Psoas muscle (tissue), 8 donors: ENCODE measurements around the gene TP63. TPM values are rescaled to one million over a fixed set of nuclear protein-coding genes. Genes with fewer than 3 reads are reported as not detected.

Experiments
- ATAC-seq, 4 donors: fragments of 200-7000 bp; cut with Tn5 transposase; one replicate each; pipeline ENCODE4 v1.9.1; 2020; ENCODE audit warnings: moderate library complexity in 3 of 4, mild to moderate bottlenecking in 2 of 4
- DNase-seq, 2 donors: peaks; one replicate each; pipeline ENCODE4 v3.0.0-alpha.2; 2020
- H3K27ac ChIP-seq: fragments of 200-600 bp; one replicate; pipeline ENCODE4 v1.8.0; 2022
- H3K27me3 ChIP-seq, 3 donors: fragments of 200-600 bp in 1 of 3; one replicate each; pipeline versions ENCODE4 v1.6.1 to v1.8.0; 2013 to 2022; ENCODE audit warnings: low read length in 2 of 3, mild to moderate bottlenecking in 2 of 3, moderate library complexity in 1 of 3; ENCODE audit not compliant: insufficient read depth in 3 of 3
- H3K36me3 ChIP-seq, 2 donors: fragments of 200-600 bp in 1 of 2; one replicate each; pipeline versions ENCODE4 v1.6.1 to v1.8.0; 2013 to 2022; ENCODE audit warnings: low read depth in 1 of 2, mild to moderate bottlenecking in 1 of 2, moderate library complexity in 1 of 2; ENCODE audit not compliant: insufficient read depth in 1 of 2
- H3K4me1 ChIP-seq: fragments of 200-600 bp; one replicate; pipeline ENCODE4 v1.8.0; 2022
- H3K4me3 ChIP-seq: fragments of 200-600 bp; one replicate; pipeline ENCODE4 v1.8.0; 2022; ENCODE audit warnings: mild to moderate bottlenecking
- H3K9me3 ChIP-seq: fragments of 200-600 bp; one replicate; pipeline ENCODE4 v1.8.0; 2022
- WGBS, 3 donors: extraction: QIAGEN DNeasy Blood & Tissue Kit; methylation state at CpG; one replicate each; pipeline versions ENCODE4 v1.1.6 to v1.1.7; 2013; 5-methylcytosine and 5-hydroxymethylcytosine counted together
- intact Hi-C, 2 donors: fragments of 100-400 bp; cut with DNase I; formaldehyde crosslinking; loops; one replicate each; pipeline versions ENCODE4 v1.11.0 to v1.14.2; 2022
- polyA plus RNA-seq, 3 donors: library from polyadenylated mRNA; stranded (reverse); fragments of 200-250 nt; gene quantifications; one replicate each; pipeline ENCODE4 v1.2.3, GENCODE V29; 2013
- total RNA-seq, 4 donors: library from RNA; stranded (reverse); fragmentation: NEBNext Ultra II Directional in 2 of 4; extraction: Animal tissue kit (Norgen Biotek cat#: 25700) in 2 of 4; gene quantifications; one replicate each; pipeline versions ENCODE4 v1.2.1 to v1.2.4, GENCODE V29; 2021 to 2023
- TF ChIP-seq, protein P1 (sequence below): fragments of 200-600 bp; IDR thresholded peaks from one replicate; pipeline ENCODE4 v1.8.0; 2022; ENCODE audit warnings: antibody characterized with exemption
- donor health status: healthy with polysubstance abuse.
- donor health status: DM: no; HTN: no; CAD: no; lungs with moderate emphysema.
- donor health status: Bipolar disorder and iron deficiency.
- donor health status: healthy.
- donor health status: DM: yes; HTN: yes; CAD: no.
- donor health status: DM: no; HTN: no; CAD: no.
- donor health status: DM: no; HTN: no; CAD: no.
- donor health status: DM: yes; HTN: yes; CAD: no.

The TP63 gene
- total and polyA plus RNA-seq, 7 donors, result 1.4 to 83.0 (median 13.1) TPM

DNA sequence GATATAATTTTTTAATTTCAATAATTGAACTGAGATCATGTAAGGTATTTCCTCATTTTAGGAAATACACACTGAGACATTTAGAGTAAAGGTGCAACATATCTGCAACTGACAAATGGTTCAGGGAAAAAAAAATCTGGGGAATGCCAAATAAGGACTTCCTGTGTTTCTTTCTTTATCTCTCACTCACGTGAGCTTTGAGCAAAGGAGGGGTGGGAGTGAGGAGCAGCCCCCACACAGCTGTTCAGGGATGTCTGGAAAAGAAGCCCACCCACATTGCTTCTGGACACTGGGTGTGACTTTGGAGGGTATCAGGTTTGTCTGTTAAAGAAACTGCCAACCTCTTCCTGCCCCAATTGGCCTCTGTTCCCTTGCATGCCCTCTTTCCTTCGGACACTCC lies 5.6 kb upstream of the TP63 start:
- H3K27ac ChIP-seq, result peak overlapping the region; percentile 91
- DNase-seq (no peak), ATAC-seq (no peak)
- TF ChIP-seq, protein P1, sequence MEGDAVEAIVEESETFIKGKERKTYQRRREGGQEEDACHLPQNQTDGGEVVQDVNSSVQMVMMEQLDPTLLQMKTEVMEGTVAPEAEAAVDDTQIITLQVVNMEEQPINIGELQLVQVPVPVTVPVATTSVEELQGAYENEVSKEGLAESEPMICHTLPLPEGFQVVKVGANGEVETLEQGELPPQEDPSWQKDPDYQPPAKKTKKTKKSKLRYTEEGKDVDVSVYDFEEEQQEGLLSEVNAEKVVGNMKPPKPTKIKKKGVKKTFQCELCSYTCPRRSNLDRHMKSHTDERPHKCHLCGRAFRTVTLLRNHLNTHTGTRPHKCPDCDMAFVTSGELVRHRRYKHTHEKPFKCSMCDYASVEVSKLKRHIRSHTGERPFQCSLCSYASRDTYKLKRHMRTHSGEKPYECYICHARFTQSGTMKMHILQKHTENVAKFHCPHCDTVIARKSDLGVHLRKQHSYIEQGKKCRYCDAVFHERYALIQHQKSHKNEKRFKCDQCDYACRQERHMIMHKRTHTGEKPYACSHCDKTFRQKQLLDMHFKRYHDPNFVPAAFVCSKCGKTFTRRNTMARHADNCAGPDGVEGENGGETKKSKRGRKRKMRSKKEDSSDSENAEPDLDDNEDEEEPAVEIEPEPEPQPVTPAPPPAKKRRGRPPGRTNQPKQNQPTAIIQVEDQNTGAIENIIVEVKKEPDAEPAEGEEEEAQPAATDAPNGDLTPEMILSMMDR, result no peak
- H3K4me3 ChIP-seq, result no peak overlapping the region
- no peaks in the 10 kb centered on the region for H3K27me3 ChIP-seq
- 4 to 8% (median 4%) methylated on average over 2 of the region's 2 CpGs for WGBS, 3 donors
- intact Hi-C loops, result no loop called here
- no peaks in the 10 kb centered on the region for H3K36me3 ChIP-seq
- no peaks in the 10 kb centered on the region for H3K9me3 ChIP-seq
- H3K4me1 ChIP-seq, result peaks cover 58% of the 10 kb centered on the region

DNA sequence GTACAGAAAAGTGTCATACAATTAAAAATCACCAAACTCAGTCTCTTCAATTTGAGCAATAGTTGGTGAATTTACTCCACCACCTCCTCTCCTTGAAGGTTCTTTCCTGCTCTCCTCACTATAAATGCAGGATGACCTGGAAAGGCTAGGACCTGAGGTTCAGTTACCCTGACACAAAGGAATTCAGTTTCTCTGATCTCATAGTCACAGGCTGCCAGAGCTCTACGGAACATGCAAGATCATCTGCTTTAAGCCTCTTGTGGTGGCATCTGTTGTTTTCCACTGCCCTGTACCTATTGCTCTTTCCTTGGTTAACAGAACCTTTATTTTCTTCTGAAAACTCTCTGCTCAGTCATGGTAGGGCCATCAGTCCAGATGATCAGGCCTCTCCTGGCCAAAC lies 4.9 kb upstream of the TP63 start:
- Histone ChIP-seq H3K27ac (peak overlapping the region; percentile 91), H3K4me1 (peaks cover 58% of the 10 kb centered on the region), H3K9me3 (no peaks in the 10 kb centered on the region), H3K4me3 (no peak overlapping the region), H3K36me3 (no peaks in the 10 kb centered on the region), H3K27me3 (no peaks in the 10 kb centered on the region)
- ATAC-seq (peak; percentile 46 to 69 (median 58)), DNase-seq (no peak)
- 18 to 30% (median 29%) methylated on average over 1 of the region's 1 CpG for WGBS, 3 donors
- intact Hi-C loops, result no loop called here
- TF ChIP-seq, protein P1, result no peak

DNA sequence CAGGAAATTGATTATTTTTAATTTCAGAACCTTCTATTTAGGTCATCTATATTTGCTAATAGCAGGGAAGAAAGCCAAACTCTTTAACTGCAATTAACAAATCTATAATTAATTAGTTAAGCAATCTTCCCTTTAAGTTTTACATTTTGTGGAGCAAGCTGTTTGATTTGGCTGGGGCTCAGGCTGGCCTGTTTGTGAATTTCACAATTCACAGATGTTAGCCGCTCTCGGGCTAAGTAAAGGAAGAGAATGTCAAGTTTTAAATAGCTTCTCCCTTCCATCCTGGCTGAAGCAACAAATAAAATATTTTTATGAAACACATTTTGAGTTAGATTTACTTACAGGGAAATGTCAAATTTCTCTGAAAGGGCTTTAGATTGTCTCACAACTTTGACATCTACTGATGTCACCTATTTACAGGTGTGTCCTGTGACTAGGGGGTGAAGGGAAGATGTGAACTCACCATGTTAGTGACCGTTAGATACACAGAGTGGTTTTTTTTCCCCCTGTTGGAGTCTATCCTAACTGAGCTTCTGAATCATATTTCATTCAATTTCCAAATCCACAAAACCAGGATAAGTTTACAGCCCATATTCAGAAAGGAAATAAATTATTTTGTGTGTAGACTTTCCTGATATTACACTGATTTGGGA lies 1.3 kb upstream of the TP63 start:
- Histone ChIP-seq H3K27ac (peak overlapping the region; percentile 91), H3K4me1 (peaks cover 48% of the 10 kb centered on the region), H3K27me3 (no peaks in the 10 kb centered on the region), H3K4me3 (peak overlapping the region; percentile 72), H3K36me3 (peaks cover 0 to under 1% of the 10 kb centered on the region in 2 donors), H3K9me3 (no peaks in the 10 kb centered on the region)
- TF ChIP-seq, protein P1, result no peak
- intact Hi-C loops, result loop anchor here in 1 of 2 donors (5.0 kb wide), 1 partner anchor 268 kb away; no protein-coding TSS in a partner anchor
- DNase-seq (peak; percentile 21 to 57), ATAC-seq (peak in 3 of 4 donors; percentile 37 to 52 (median 48))
- WGBS, 3 donors, result 1 to 5% (median 4%) methylated on average over 3 of the region's 3 CpGs

DNA sequence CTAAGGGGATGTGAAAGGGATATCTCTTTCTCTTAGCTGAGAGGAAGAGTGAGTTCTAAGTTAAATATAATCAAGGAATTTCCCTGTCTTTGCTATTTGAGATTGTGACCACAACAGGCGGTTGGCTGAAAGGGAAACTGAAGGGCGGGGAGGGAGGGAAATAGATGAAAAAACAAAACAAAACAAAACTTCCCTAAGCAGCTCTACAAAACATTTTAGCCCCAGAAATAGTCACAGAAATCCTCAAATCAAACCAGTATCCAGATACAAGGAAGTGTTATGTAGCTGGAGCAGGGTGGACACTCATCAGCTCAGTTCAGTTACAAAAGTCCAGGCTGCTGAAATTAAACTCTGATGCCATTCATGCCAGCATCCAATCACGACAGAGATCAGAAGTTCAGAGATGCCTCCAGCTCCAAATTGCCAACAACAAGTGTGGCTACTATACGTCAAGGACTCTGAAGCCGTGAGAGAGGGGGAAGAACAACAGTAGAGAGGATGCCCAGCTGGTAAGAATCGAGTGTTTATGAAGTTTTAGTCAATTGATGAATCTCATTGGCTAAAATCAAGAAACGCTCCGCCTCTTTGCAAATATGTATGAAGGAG lies 319 bp upstream of the TP63 start:
- H3K9me3 ChIP-seq, result no peaks in the 10 kb centered on the region
- peak overlapping the region; percentile 91 for H3K27ac ChIP-seq
- peak overlapping the region; percentile 72 for H3K4me3 ChIP-seq
- WGBS, 3 donors, result 9 to 21% (median 13%) methylated on average over 8 of the region's 8 CpGs
- peaks cover 0 to 6% of the 10 kb centered on the region in 2 donors for H3K36me3 ChIP-seq
- peaks cover 46% of the 10 kb centered on the region for H3K4me1 ChIP-seq
- H3K27me3 ChIP-seq, result no peaks in the 10 kb centered on the region
- peak; percentile 77 to 89 (median 84) for ATAC-seq
- no peak for DNase-seq
- intact Hi-C loops, result loop anchor here in 1 of 2 donors (5.0 kb wide), 1 partner anchor 269 kb away; no protein-coding TSS in a partner anchor
- TF ChIP-seq, protein P1, result no peak
